Stomach smooth muscle (tissue), 2 donors: ENCODE data around the gene KLHL14.

Source experiments
- H3K27ac ChIP-seq: one replicate; pipeline ENCODE4 v1.7.0; 2013; ENCODE audit warnings: mild to moderate bottlenecking, low read length, inconsistent platforms
- H3K27me3 ChIP-seq, 2 donors: one replicate each; pipeline ENCODE4 v1.7.0; 2013; ENCODE audit warnings: low read length in 2 of 2; ENCODE audit not compliant: insufficient read depth in 2 of 2, control insufficient read depth in 1 of 2
- H3K36me3 ChIP-seq, 2 donors: one replicate each; pipeline ENCODE4 v1.7.0; 2013; ENCODE audit warnings: low read length in 2 of 2; ENCODE audit not compliant: control insufficient read depth in 2 of 2, insufficient read depth in 2 of 2
- H3K4me1 ChIP-seq: one replicate; pipeline ENCODE4 v1.7.0; 2013; ENCODE audit warnings: low read length; ENCODE audit not compliant: control insufficient read depth, insufficient read depth
- H3K4me3 ChIP-seq, 2 donors: one replicate each; pipeline ENCODE4 v1.7.0; 2013; ENCODE audit warnings: low read length in 2 of 2
- H3K9ac ChIP-seq, 2 donors: one replicate each; pipeline ENCODE4 v1.7.0; 2013; ENCODE audit warnings: low read length in 2 of 2, mild to moderate bottlenecking in 1 of 2
- H3K9me3 ChIP-seq, 2 donors: one replicate each; pipeline ENCODE4 v1.7.0; 2013; ENCODE audit warnings: low read length in 2 of 2; ENCODE audit not compliant: control insufficient read depth in 2 of 2
- donor health status: healthy.
- donor health status: Pancreatic carcinoma.

Gene KLHL14

DNA sequence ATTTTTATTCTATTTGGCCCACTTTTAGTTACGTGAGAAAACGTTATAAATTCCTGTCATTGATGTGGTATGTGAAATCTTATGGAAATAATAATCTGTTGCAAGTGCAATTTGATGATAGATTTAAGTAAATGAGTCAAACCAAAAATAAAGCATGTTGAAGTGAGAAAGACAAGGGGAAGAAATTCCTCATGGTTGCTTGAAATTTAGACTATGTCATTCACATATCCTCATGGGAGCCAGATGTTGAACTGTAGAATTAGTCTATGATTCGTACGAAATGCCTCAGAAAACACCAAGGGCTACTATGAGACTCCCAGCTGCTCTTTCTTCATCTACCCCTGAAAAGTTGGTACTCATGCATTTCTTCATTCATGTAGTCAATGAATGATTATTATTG lies 55.7 kb downstream of the KLHL14 start:
- Histone ChIP-seq H3K27me3 (no peaks in the 10 kb centered on the region), H3K4me3 (no peak overlapping the region), H3K9me3 (no peaks in the 10 kb centered on the region), H3K36me3 (no peaks in the 10 kb centered on the region), H3K9ac (no peak overlapping the region), H3K4me1 (no peaks in the 10 kb centered on the region), H3K27ac (no peak overlapping the region)

DNA sequence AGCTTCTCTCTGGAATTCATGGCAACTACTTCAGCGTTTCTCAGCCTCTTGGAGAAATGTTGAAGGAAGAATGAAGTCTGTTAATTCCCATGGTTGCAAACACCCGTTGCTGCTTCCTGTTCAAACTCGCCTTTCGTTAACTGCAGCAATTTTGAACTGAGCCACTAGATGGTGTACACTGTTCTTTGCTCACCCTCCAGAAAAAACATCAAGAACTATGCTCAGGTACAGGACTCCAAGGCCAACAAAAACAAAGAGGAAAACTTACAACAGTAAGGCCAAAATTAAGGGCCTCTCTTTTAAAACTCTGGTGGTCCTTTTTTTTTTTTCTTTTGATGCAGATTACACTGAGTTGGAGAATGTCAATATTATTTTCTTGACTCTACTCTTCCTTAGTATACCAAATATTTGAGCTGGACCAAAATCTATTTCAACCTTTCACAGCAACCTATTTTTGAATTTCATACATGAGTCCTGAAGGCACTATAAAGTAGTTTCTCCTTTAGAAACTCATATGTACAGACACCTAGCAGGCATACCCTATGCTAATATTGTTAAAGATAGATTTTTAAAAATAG lies 58.2 kb downstream of the KLHL14 start:
- Histone ChIP-seq H3K36me3 (no peaks in the 10 kb centered on the region), H3K4me3 (no peak overlapping the region), H3K9ac (no peak overlapping the region), H3K4me1 (no peaks in the 10 kb centered on the region), H3K27me3 (no peaks in the 10 kb centered on the region), H3K9me3 (no peaks in the 10 kb centered on the region), H3K27ac (no peak overlapping the region)

DNA sequence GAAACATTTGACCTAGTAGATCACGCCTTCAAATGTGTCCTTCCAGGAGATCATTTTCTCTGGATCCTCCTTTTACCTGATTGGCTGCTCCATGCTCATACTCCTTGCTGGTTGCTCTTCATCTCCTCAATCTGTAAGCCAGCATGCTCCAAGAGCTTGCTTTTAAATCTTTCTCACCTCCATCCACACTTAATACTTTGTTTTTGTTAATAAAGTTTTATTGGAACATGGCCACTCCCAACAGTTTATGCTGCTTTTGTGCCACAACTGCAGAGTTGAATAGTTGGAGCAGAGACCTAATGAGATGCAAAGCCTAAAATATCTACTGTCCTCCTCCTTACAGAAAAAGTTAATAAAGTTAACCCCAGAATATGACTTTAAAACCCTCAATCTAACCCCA lies 60.0 kb downstream of the KLHL14 start:
- Histone ChIP-seq H3K4me3 (no peak overlapping the region), H3K27me3 (no peaks in the 10 kb centered on the region), H3K36me3 (no peaks in the 10 kb centered on the region), H3K9me3 (no peaks in the 10 kb centered on the region), H3K9ac (no peak overlapping the region), H3K4me1 (no peaks in the 10 kb centered on the region), H3K27ac (no peak overlapping the region)

DNA sequence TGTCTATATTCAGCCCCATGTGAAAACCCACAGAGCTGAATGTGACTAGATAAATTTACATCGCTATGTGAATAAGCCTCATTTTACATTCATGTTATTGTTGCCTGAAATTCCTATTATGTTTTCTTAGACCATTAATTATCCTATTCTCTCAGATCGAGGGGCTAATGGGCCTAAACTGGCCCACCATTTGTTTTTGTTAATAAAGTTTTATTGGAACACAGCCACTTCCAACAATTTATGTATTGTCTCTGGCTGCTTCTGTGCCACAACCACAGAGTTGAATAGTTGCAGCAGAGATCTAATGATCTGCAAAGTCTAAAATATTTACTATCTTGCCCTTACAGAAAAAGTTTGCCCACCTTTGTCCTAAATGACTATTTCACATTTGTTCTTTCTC lies 61.0 kb downstream of the KLHL14 start:
- H3K9me3 ChIP-seq: no peaks in the 10 kb centered on the region
- H3K9ac ChIP-seq: no peak overlapping the region
- no peaks in the 10 kb centered on the region for H3K36me3 ChIP-seq
- no peak overlapping the region for H3K4me3 ChIP-seq
- H3K27me3 ChIP-seq: no peaks in the 10 kb centered on the region
- H3K27ac ChIP-seq: no peak overlapping the region
- H3K4me1 ChIP-seq: no peaks in the 10 kb centered on the region

DNA sequence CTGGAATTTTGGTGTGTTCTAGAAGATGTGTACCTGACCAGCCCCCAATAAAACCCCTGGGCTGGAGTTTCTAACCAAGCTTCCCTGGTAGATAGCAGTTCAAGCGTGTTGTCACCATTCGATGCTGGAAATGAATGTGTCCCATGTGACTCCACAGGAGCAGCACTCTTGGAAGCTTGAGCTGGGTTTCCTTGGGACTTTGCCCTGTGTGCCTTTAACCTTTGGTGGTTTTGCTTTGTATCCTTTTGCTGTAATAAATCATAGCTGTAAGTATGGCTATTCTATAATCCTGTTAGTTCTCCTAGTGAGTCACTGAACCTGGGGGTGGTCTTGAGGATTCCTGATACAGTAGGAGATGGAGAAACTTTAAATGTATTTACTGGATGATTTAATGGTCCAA lies 65.2 kb downstream of the KLHL14 start:
- Histone ChIP-seq H3K27ac (no peak overlapping the region), H3K9me3 (no peaks in the 10 kb centered on the region), H3K9ac (no peak overlapping the region), H3K36me3 (no peaks in the 10 kb centered on the region), H3K27me3 (no peaks in the 10 kb centered on the region), H3K4me3 (no peak overlapping the region), H3K4me1 (no peaks in the 10 kb centered on the region)

DNA sequence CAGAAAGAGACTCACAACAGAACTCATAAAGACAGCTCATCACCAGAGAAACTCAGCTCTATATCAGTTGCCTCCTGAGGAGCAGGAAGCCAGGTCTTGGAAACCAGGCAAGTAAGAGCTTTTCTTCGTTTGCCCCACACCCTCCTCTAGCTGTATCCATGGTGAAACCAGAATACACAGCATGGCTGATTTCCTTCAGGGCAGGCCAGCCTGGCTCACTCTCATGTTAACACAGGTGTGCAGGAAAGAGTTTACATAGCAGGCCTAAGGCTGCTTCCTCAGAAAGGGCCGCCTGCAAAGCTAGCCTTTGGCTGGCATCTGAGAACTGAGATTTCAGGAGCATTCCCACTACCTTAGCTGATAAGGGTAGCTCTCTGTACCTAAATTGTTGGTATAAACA lies 65.7 kb downstream of the KLHL14 start:
- H3K4me3 ChIP-seq: no peak overlapping the region
- no peaks in the 10 kb centered on the region for H3K4me1 ChIP-seq
- H3K9me3 ChIP-seq: no peaks in the 10 kb centered on the region
- no peak overlapping the region for H3K9ac ChIP-seq
- no peaks in the 10 kb centered on the region for H3K27me3 ChIP-seq
- no peaks in the 10 kb centered on the region for H3K36me3 ChIP-seq
- no peak overlapping the region for H3K27ac ChIP-seq

DNA sequence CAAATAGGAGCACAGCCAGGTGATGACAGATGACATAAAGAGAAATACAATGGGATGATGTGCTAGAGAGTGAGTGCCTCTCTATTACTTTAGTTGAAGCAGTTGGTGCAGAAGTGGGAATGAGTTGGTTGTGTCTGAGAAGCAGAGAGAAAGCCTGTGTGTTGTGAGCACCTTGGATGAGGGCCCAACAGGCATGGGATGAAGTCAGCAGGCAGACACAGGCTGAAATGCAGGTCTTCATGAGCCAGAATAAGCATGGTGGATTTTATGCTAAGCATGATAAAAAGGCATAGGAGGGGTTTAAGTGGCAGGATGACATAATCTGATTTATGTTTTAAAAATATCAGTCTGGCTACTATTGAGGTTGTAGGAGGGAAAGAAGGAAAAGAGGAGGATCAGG lies 71.5 kb downstream of the KLHL14 start:
- Histone ChIP-seq H3K27ac (no peak overlapping the region), H3K36me3 (no peaks in the 10 kb centered on the region), H3K4me3 (no peak overlapping the region), H3K27me3 (no peaks in the 10 kb centered on the region), H3K9me3 (no peaks in the 10 kb centered on the region), H3K9ac (no peak overlapping the region), H3K4me1 (no peaks in the 10 kb centered on the region)

DNA sequence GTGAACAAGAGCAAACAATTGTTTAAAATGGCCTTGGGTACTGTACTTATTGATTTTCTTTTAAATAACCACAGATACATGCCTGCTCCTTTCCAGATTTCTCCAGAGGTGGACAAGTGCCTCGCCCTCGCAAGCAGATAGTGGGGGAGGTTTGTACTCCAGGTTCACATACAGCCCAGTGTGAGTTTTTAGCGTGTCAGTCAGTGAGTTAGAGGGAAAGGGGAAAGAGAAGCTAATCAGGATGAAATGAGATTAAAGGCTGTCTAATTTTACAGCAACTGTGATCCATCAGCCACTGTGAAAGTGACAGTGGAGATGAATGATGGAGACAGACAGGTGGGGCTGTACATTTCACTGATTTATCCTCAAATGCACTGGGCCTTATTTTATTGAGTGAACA lies 74.7 kb downstream of the KLHL14 start:
- Histone ChIP-seq H3K36me3 (no peaks in the 10 kb centered on the region), H3K27ac (no peak overlapping the region), H3K4me1 (no peaks in the 10 kb centered on the region), H3K9ac (no peak overlapping the region), H3K4me3 (no peak overlapping the region), H3K9me3 (no peaks in the 10 kb centered on the region), H3K27me3 (no peaks in the 10 kb centered on the region)

DNA sequence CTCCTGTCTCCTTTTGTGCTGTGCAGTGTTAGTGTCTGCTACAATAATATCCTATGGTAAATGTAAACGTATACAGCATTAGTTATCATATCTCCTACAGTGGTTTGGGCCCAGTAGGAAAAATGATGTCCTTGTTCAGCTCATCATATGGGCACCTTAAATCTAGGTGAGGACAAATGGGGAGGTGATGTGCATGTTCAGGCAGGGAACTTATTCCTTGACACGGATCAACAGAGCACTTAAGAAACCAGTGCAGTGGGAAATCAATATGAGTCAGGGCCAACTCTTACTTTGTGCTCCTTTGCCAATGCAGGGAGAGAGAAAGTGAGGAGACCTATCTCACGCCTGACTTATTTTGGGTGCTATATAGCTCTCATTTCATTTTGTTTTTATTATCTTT lies 76.4 kb downstream of the KLHL14 start:
- Histone ChIP-seq H3K27me3 (no peaks in the 10 kb centered on the region), H3K27ac (no peak overlapping the region), H3K9me3 (no peaks in the 10 kb centered on the region), H3K4me3 (no peak overlapping the region), H3K4me1 (no peaks in the 10 kb centered on the region), H3K9ac (no peak overlapping the region), H3K36me3 (no peaks in the 10 kb centered on the region)

DNA sequence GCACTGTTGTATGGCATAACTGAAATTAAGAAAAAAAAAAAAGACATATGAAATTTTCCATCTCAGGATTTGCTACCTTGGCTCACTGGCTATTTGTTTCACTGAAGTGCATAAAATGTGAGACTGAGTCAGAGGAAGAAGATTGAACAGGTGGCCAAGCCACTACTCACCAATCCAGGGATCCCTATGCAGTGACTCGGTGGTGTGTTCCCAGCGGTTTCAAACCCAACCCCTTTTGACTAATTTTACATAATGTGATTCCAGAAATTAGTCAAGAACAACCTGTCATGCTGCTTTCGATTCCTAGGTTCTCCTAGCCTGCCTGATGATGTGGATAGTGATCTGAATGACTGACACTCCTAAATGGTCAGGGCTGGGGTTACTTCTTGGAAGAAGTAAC lies 77.3 kb downstream of the KLHL14 start:
- no peaks in the 10 kb centered on the region for H3K36me3 ChIP-seq
- H3K27ac ChIP-seq: no peak overlapping the region
- no peak overlapping the region for H3K9ac ChIP-seq
- H3K4me1 ChIP-seq: no peaks in the 10 kb centered on the region
- no peaks in the 10 kb centered on the region for H3K9me3 ChIP-seq
- H3K4me3 ChIP-seq: no peak overlapping the region
- no peaks in the 10 kb centered on the region for H3K27me3 ChIP-seq

DNA sequence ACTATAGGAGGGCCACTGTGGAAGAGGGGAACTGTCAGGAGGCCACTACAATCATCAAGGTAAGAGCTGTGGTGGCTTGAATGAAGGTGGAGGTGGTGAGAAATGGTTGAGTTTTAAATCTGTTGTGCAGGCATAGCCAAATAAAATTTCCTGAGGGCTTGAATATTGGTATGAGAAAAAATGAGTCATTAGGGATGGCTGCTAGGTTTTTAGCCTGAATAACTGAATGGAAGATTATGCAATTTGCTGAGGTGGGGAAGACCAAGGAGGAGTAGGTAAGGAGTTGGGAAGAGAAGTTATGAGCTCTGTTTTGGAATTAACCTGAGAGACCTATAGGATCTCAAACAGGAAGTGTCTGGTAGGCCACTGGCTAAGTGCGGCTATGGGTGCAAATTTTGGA lies 84.0 kb downstream of the KLHL14 start:
- Histone ChIP-seq H3K27me3 (no peaks in the 10 kb centered on the region), H3K9ac (no peak overlapping the region), H3K4me1 (no peaks in the 10 kb centered on the region), H3K36me3 (no peaks in the 10 kb centered on the region), H3K27ac (no peak overlapping the region), H3K9me3 (no peaks in the 10 kb centered on the region), H3K4me3 (no peak overlapping the region)
